ENCODE measurements around the gene DHRS7.

Gene DHRS7

GRCh38 chr14:60116181-60116580 is 49.0 kb downstream of the DHRS7 start:
- Histone ChIP-seq H3K36me3 (peaks cover 36% of the 10 kb centered on the region), H3K27ac (no peak overlapping the region), H3K4me3 (ENCODE audit: low read depth in 1 of 2, low read length in 1 of 2) (no peak overlapping the region), H3K9me3 (no peaks in the 10 kb centered on the region), H3K27me3 (no peaks in the 10 kb centered on the region), H3K4me1 (ENCODE audit: control insufficient read depth in 1 of 2, insufficient read depth in 1 of 2, low read depth in 1 of 2, low read length in 1 of 2) (peaks cover 0 to 6% of the 10 kb centered on the region in 2 experiments)
- no peak for TF ChIP-seq CTCF (IDR thresholded peaks at IDR 0.05)

- Histone ChIP-seq H3K4me3 (ENCODE audit: low read depth in 1 of 2, low read length in 1 of 2) (no peak overlapping the region), H3K27ac (no peak overlapping the region), H3K9me3 (no peaks in the 10 kb centered on the region), H3K4me1 (ENCODE audit: control insufficient read depth in 1 of 2, insufficient read depth in 1 of 2, low read depth in 1 of 2, low read length in 1 of 2) (peaks cover 0 to 6% of the 10 kb centered on the region in 2 experiments), H3K36me3 (peaks cover 27% of the 10 kb centered on the region), H3K27me3 (no peaks in the 10 kb centered on the region)
- no peak for TF ChIP-seq CTCF (IDR thresholded peaks at IDR 0.05)
These were observed 50.3 kb downstream of the DHRS7 start for GRCh38 chr14:60114881-60115280.

GRCh38 chr14:60111732-60112131 is 53.5 kb downstream of the DHRS7 start:
- H3K4me3 ChIP-seq (ENCODE audit: low read depth in 1 of 2, low read length in 1 of 2), result no peak overlapping the region
- no peaks in the 10 kb centered on the region for H3K9me3 ChIP-seq
- H3K27ac ChIP-seq, result peak overlapping the region; percentile 45
- H3K4me1 ChIP-seq (ENCODE audit: control insufficient read depth in 1 of 2, insufficient read depth in 1 of 2, low read depth in 1 of 2, low read length in 1 of 2), result peaks cover 0 to 6% of the 10 kb centered on the region in 2 experiments
- no peak for TF ChIP-seq CTCF (IDR thresholded peaks at IDR 0.05)
- peaks cover 10% of the 10 kb centered on the region for H3K36me3 ChIP-seq
- no peaks in the 10 kb centered on the region for H3K27me3 ChIP-seq

- no peak for TF ChIP-seq CTCF (IDR thresholded peaks at IDR 0.05)
- H3K27ac ChIP-seq, result no peak overlapping the region
- no peaks in the 10 kb centered on the region for H3K9me3 ChIP-seq
- H3K27me3 ChIP-seq, result no peaks in the 10 kb centered on the region
- peaks cover 0 to 6% of the 10 kb centered on the region in 2 experiments for H3K4me1 ChIP-seq (ENCODE audit: control insufficient read depth in 1 of 2, insufficient read depth in 1 of 2, low read depth in 1 of 2, low read length in 1 of 2)
- no peak overlapping the region for H3K4me3 ChIP-seq (ENCODE audit: low read depth in 1 of 2, low read length in 1 of 2)
- peaks cover 3% of the 10 kb centered on the region for H3K36me3 ChIP-seq
These were observed 57.7 kb downstream of the DHRS7 start for GRCh38 chr14:60107477-60107876.

- no peak for TF ChIP-seq CTCF (IDR thresholded peaks at IDR 0.05)
- no peaks in the 10 kb centered on the region for H3K4me1 ChIP-seq (ENCODE audit: control insufficient read depth in 1 of 2, insufficient read depth in 1 of 2, low read depth in 1 of 2, low read length in 1 of 2)
- H3K27me3 ChIP-seq, result no peaks in the 10 kb centered on the region
- no peaks in the 10 kb centered on the region for H3K9me3 ChIP-seq
- H3K4me3 ChIP-seq (ENCODE audit: low read depth in 1 of 2, low read length in 1 of 2), result no peak overlapping the region
- H3K27ac ChIP-seq, result no peak overlapping the region
- peaks cover 3% of the 10 kb centered on the region for H3K36me3 ChIP-seq
These were observed 58.9 kb downstream of the DHRS7 start for GRCh38 chr14:60106339-60106738.

GRCh38 chr14:60102389-60102788 is 62.8 kb downstream of the DHRS7 start:
- H3K27ac ChIP-seq, result no peak overlapping the region
- H3K9me3 ChIP-seq, result no peaks in the 10 kb centered on the region
- H3K36me3 ChIP-seq, result peaks cover 7% of the 10 kb centered on the region
- TF ChIP-seq CTCF (IDR thresholded peaks at IDR 0.05), result no peak
- H3K4me1 ChIP-seq (ENCODE audit: control insufficient read depth in 1 of 2, insufficient read depth in 1 of 2, low read depth in 1 of 2, low read length in 1 of 2), result no peaks in the 10 kb centered on the region
- no peak overlapping the region for H3K4me3 ChIP-seq (ENCODE audit: low read depth in 1 of 2, low read length in 1 of 2)
- no peaks in the 10 kb centered on the region for H3K27me3 ChIP-seq

All from neutrophil (primary cell).